NCI-H2196 (cell line): ENCODE results near the gene POLR3H.

Experiments
- DNase-seq: peaks from one replicate; lab custom pipeline; 2025; ENCODE audit not compliant: unreplicated experiment; lab: John Stamatoyannopoulos, UW

The POLR3H gene

DNA sequence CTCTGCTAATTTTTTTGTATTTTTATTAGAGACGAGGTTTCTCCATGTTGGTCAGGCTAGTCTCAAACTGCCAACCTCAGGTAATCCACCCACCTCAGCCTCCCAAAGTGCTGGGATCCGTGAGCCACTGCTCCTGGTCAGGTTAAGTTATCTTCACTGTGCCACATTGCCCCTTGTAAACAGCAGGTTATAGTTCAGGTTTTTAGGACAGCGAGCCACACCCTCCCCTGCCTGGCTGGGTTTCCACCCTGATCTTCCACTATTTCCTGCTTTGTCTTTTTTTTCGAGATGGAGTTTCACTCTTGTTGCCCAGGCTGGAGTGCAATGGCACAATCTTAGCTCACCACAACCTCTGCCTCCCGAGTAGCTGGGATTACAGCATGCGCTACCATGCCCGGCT is 59.2 kb downstream of the POLR3H start:
- DNase-seq, result no peak

DNA sequence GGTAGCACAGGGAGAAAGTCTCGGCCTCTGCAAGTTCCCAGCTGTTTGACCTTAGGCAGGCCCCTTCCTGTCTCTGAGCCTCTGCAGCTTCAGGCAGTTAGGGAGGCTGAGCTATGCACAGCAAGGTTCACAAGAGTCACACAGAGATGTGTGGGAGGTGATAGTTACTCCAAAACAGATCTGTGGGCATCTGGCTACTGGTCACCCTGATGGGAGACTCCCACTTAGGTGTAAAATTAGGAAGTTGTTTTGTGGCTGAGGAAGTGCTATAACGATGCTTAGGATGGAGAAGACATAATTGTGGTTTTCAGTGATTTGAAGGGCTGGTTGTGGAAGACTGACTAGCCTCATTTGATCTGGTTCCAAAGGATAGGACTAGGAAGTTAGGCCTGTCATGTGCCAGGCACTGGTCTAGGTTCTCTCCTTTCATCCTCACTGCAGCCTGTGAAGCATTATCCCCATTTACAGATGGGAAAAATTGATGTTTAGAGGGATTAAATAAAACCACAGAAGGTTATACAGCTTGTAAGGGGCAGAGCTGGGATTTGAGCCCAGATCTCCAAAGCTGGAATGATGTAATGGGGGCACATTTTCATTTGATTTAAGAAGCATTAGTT is 61.8 kb downstream of the POLR3H start:
- DNase-seq, result no peak

DNA sequence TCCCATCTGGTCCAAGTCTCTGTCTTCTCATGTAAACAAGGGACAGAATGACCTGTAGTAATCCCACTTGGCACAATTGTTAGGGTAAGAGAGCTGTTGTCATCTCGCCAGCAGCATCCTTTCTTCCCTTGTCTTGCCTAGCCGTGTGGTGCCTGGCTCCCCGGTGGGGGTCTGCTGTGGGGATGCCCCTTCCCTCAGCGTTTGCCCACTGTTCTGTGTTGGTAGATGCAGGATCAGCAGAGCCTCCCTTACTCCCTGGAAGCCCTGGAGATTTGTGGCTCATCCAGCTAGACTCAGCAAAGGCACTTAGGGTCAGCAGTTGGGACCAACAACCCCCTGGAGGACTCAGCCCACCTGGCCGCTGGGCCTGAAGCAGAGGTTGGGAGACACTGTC is 62.3 kb downstream of the POLR3H start:
- DNase-seq, result no peak

DNA sequence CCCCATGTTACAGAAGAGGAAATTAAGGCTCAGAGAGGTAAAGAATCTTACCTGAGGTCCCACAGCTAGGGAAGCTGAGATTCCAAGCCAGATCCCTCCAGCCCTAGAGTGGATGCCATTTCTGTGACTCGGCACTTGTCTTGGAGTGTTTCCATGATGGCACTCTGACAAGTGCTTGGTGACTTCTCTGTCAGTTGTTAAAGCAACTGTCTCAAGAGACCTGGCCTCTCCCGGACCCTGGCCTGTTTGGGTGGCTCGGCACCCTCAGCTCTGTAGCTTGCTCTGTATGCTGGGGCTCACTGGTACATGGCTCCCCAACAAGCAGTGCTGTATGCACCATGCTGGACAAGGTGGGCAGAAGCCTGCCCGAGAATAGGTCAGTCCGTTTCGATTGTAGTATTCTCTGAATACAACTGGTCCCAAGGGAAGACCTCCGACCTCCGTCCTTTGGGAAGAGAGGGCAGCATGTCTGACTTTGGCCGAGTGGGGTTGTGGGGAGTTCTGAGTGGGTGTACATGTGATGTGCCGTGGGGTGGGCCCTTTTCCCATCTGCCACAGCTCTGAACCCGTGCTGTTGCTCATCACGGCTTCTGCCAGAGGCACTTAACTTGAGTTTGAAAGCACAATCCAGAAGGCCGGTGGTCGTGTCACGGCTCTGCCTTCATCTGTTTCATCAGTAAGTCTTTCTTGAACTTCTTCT is 63.0 kb downstream of the POLR3H start:
- no peak for DNase-seq

DNA sequence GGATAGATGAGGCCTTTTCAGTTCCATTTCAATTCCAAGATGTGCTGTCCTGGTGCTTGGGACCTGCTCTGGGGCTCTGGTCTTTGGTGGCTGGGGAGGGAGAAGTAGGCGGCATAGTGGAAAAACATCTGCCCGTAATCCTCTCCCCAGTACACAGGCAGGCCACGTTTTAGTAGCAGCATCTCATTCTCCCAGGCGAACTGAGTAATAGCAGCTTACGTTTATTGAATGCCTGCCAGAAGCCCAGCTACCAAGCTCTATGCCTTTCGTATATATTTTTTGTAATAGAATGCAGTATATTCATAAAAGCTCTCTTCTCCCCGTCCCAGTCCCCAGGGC is 63.9 kb downstream of the POLR3H start:
- no peak for DNase-seq

DNA sequence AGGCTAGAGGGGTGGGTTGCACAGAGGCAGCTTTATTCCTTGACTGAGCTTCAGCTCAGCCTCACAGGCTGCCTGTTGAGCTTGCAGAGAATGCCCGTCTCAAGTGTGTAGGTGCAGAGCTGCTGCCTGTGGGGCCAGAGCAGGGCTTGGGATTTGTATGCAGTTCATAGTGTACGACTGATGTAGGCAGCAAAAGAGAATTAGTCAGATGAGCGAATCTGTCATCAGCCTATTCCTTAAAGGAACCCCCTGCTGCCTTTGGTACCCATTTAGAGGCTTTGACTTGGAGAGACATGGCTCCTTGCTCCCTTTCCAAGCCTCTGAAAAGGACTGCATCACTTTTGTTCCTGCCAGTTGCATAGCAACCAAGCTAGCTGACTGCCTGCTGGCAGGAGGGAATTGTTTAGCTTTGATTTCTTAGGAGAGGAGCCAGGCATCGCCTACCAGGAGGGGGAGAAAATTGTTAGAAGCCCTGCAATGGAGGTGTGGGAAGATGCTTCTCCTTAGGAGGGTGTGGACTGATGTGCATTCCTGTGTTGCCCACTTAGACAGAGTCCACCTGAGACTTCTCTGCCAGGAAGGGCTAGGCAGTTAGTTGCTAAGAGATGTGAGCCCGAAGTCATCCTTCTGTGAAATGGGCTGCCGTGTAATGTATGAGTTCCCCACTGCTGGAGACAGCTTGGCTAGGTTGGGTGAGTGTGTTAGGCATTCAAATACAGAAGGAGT is 64.4 kb downstream of the POLR3H start:
- DNase-seq, result no peak

DNA sequence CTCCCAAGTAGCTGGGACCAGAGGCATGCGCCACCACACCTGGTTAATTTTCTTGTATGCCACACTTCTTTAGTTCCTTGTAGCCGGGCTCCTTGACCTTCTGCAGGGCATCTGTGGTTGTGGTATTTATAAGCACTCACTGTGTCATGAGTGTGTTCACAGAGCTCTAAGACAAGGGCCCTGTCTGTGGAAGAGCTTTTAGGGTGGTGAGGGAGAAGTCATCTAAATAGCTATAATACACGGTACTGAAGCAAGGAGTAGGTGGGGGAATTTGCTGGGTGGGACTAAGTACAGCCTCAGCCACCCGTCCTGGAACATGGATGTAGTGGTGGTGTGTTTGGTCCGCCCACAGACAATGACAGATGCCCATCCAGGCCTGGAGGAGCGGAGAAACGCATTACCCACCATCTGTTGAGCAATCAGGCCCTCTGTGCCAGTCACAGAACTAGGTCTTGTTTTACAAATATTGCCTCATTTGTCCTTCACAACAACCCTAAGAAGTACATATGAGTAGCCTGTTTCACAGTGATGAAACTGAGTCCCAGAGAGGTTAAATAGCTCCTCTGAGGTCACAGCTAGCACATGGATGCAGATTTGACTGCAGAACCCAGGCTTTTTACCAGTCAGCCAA is 65.3 kb downstream of the POLR3H start:
- no peak for DNase-seq

DNA sequence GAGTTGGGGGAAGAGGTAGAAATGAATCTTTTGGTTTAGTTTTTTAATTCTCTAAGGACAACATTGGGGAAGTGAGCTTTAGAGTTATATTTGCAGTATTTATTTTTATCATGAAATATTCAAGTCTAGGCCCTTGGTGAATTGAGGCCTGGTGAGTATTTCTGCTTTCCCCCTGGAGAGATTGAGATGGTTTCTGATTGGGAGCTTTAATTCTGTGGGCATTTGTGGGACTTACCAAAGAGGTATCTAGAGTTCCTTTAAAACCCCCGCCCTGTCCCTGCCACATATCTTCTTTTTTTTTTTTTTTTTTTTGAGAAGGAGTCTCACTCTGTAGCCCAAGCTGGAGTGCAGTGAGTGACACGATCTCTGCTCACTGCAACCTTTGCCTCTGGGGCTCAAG is 65.8 kb downstream of the POLR3H start:
- DNase-seq, result no peak
